Measurements from ENCODE around the gene MAGI1. TPM values are rescaled to one million over a fixed set of nuclear protein-coding genes. Genes with fewer than 3 reads are reported as not detected.

MAGI1 gene
- total and polyA plus RNA-seq, 2 donors (not counting 1 experiment from before 2014, with no cell fraction given) = 15.7 to 23.7 TPM

- H3K36me3 ChIP-seq (ENCODE audit: control insufficient read depth, insufficient read depth, low read length) = no peaks in the 10 kb centered on the region
- no peaks in the 10 kb centered on the region for H3K4me1 ChIP-seq (ENCODE audit: control insufficient read depth, extremely low read depth, insufficient read depth, low read length)
- DNase-seq (ENCODE audit: low read depth in 2 of 2) = no peak
- no peak overlapping the region for H3K27ac ChIP-seq (ENCODE audit: insufficient read depth, low read length)
- no peaks in the 10 kb centered on the region for H3K79me2 ChIP-seq (ENCODE audit: control insufficient read depth, insufficient read depth, low read length)
- no peak overlapping the region for H3K4me2 ChIP-seq (ENCODE audit: extremely low read depth, insufficient read depth, low read length)
- H3K4me3 ChIP-seq (replicated peaks in 1 of 4; ENCODE audit: control extremely low read depth in 1 of 4, insufficient read depth in 1 of 4, low read depth in 3 of 4, low read length in 4 of 4) = no peak overlapping the region
- no peaks in the 10 kb centered on the region for H3K9me3 ChIP-seq (ENCODE audit: control insufficient read depth, insufficient read depth, low read depth, low read length)
- TF ChIP-seq EZH2 (IDR thresholded peaks at IDR 0.05; ENCODE audit: low read length, missing control alignments) (no peak), CTCF (conservative IDR thresholded peaks at IDR 0.05 in 1 of 2, IDR thresholded peaks at IDR 0.05 in 1 of 2; ENCODE audit: low read depth in 1 of 2, low read length in 2 of 2) (no peak)
- no peaks in the 10 kb centered on the region for H4K20me1 ChIP-seq (ENCODE audit: control insufficient read depth, extremely low read depth, insufficient read depth, low read length)
- H2AFZ ChIP-seq (ENCODE audit: low read length) = no peak overlapping the region
- no peak overlapping the region for H3K9ac ChIP-seq (ENCODE audit: insufficient read depth, low read length)
- H3K27me3 ChIP-seq (ENCODE audit: control insufficient read depth, insufficient read depth, low read length) = no peaks in the 10 kb centered on the region
Measured at GRCh38 chr3:65603631-65604030, 435.1 kb downstream of the MAGI1 start.

DNA sequence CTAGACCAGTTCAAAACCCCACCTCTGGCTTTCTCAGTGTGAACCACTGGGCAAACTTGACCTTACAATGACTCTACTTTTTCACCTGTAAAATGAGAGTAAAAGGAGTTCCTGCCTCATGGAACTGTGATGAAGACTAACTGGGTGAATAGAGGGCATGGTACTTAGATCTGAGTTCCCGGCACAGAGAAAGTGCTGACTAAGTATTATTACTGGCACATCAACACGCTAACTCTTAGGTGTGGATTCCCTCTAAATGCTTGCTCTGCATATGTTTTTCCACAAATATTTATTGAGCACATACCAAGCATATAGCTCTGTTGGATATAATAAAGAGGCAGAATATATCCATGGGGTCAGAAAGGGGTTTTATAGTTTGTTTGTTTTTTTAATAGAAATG is 437.8 kb downstream of the MAGI1 start:
- DNase-seq (ENCODE audit: low read depth in 2 of 2) = no peak
- no peak overlapping the region for H3K9ac ChIP-seq (ENCODE audit: insufficient read depth, low read length)

DNA sequence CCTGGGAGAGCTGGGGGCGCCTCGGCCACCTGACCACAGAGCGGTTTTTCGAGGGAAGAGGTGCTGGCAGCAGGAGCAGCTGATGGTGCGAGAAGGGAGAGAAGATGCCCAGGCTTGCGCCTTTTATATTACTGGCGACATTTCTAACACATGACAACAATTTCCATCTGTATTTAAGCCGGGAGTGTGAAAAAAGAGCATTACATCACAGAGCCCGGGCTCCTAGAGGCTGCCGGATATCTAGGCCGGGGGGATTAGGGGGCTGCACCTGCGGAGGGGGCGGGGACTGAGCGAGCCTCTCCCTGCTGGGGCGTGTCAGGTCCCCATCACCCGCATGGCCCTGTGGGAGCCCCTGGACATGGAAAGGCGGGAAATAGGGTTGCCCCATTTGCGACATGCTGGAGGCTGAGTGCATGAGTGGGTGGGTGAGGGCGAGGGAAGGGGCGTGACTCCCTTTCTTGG is 440.7 kb downstream of the MAGI1 start:
- H3K79me2 ChIP-seq (ENCODE audit: control insufficient read depth, insufficient read depth, low read length) = no peaks in the 10 kb centered on the region
- no peak overlapping the region for H3K9ac ChIP-seq (ENCODE audit: insufficient read depth, low read length)
- H3K4me1 ChIP-seq (ENCODE audit: control insufficient read depth, extremely low read depth, insufficient read depth, low read length) = peaks cover 3% of the 10 kb centered on the region
- H3K4me2 ChIP-seq (ENCODE audit: extremely low read depth, insufficient read depth, low read length) = peak overlapping the region; percentile 11
- peak overlapping the region in 1 of 4 experiments; percentile 52 for H3K4me3 ChIP-seq (replicated peaks in 1 of 4; ENCODE audit: control extremely low read depth in 1 of 4, insufficient read depth in 1 of 4, low read depth in 3 of 4, low read length in 4 of 4)
- no peak overlapping the region for H3K27ac ChIP-seq (ENCODE audit: insufficient read depth, low read length)
- TF ChIP-seq EZH2 (IDR thresholded peaks at IDR 0.05; ENCODE audit: low read length, missing control alignments) (no peak), CTCF (conservative IDR thresholded peaks at IDR 0.05 in 1 of 2, IDR thresholded peaks at IDR 0.05 in 1 of 2; ENCODE audit: low read depth in 1 of 2, low read length in 2 of 2) (no peak)
- no peaks in the 10 kb centered on the region for H3K9me3 ChIP-seq (ENCODE audit: control insufficient read depth, insufficient read depth, low read depth, low read length)
- no peak for DNase-seq (ENCODE audit: low read depth in 2 of 2)
- H4K20me1 ChIP-seq (ENCODE audit: control insufficient read depth, extremely low read depth, insufficient read depth, low read length) = no peaks in the 10 kb centered on the region
- H2AFZ ChIP-seq (ENCODE audit: low read length) = no peak overlapping the region
- no peaks in the 10 kb centered on the region for H3K27me3 ChIP-seq (ENCODE audit: control insufficient read depth, insufficient read depth, low read length)
- H3K36me3 ChIP-seq (ENCODE audit: control insufficient read depth, insufficient read depth, low read length) = no peaks in the 10 kb centered on the region

More for the DNA sequence above, 437.8 kb downstream of the MAGI1 start:
- Histone ChIP-seq H3K36me3 (ENCODE audit: control insufficient read depth, insufficient read depth, low read length) (no peaks in the 10 kb centered on the region), H3K79me2 (ENCODE audit: control insufficient read depth, insufficient read depth, low read length) (no peaks in the 10 kb centered on the region), H3K4me3 (replicated peaks in 1 of 4; ENCODE audit: control extremely low read depth in 1 of 4, insufficient read depth in 1 of 4, low read depth in 3 of 4, low read length in 4 of 4) (no peak overlapping the region), H3K4me1 (ENCODE audit: control insufficient read depth, extremely low read depth, insufficient read depth, low read length) (peaks cover 3% of the 10 kb centered on the region), H4K20me1 (ENCODE audit: control insufficient read depth, extremely low read depth, insufficient read depth, low read length) (no peaks in the 10 kb centered on the region), H2AFZ (ENCODE audit: low read length) (no peak overlapping the region), H3K4me2 (ENCODE audit: extremely low read depth, insufficient read depth, low read length) (no peak overlapping the region), H3K27ac (ENCODE audit: insufficient read depth, low read length) (no peak overlapping the region), H3K27me3 (ENCODE audit: control insufficient read depth, insufficient read depth, low read length) (no peaks in the 10 kb centered on the region), H3K9me3 (ENCODE audit: control insufficient read depth, insufficient read depth, low read depth, low read length) (no peaks in the 10 kb centered on the region)
- TF ChIP-seq CTCF (conservative IDR thresholded peaks at IDR 0.05 in 1 of 2, IDR thresholded peaks at IDR 0.05 in 1 of 2; ENCODE audit: low read depth in 1 of 2, low read length in 2 of 2) (no peak), EZH2 (IDR thresholded peaks at IDR 0.05; ENCODE audit: low read length, missing control alignments) (no peak)
